ENCODE data around the gene MGST1. TPM values are rescaled to one million over a fixed set of nuclear protein-coding genes. Genes with fewer than 3 reads are reported as not detected.

The MGST1 gene
- total RNA-seq, 2 experiments from 2014 or later = not detected

Other genes starting within 250 kb of the MGST1 start
- gene SLC15A5, start 70.0 kb upstream of the MGST1 start, total RNA-seq = not detected

All from activated CD8-positive, alpha-beta memory T cell treated with anti-CD3 and anti-CD28 coated beads, Interleukin-2, amount 10 ng/mL, durations not matched to agents 7 days and 5 days (primary cell).